H1 (cell line): ENCODE data around the gene SCGN. TPM values are rescaled to one million over a fixed set of nuclear protein-coding genes. Genes with fewer than 3 reads are reported as not detected.

ENCODE experiments used
- CTCF ChIA-PET: fragments of 300-600 bp; sonication (Branson Sonifier 250); formaldehyde crosslinking; loops from one replicate; lab custom pipeline; 2021; ENCODE audit not compliant: partially characterized antibody; lab: Charles Lee
- POLR2A ChIA-PET: fragments of 300-600 bp; sonication (Branson Sonifier 250); formaldehyde crosslinking; loops from one replicate; lab custom pipeline; 2021; ENCODE audit warnings: inconsistent platforms; ENCODE audit not compliant: partially characterized antibody; lab: Charles Lee
- DNase-seq, 2 experiments: peaks; one replicate each; pipeline versions ENCODE4 v3.0.0 to v3.0.0-alpha.2; 2010 to 2022; ENCODE audit warnings: low spot score in 2 of 2, low read depth in 1 of 2, mixed read lengths in 1 of 2
- FAIRE-seq: peaks from 2 replicates; lab custom pipeline; 2011; peaks lifted over from hg19 to GRCh38; lab: Jason Lieb, UNC
- H2AFZ ChIP-seq: 2 replicates; pipeline ENCODE4 v1.8.1; 2012; ENCODE audit warnings: low read length, inconsistent platforms
- H2AK5ac ChIP-seq: 2 replicates; pipeline ENCODE4 v1.6.1; 2013; ENCODE audit warnings: low read depth, low read length
- H2BK120ac ChIP-seq: replicated peaks from 2 replicates; pipeline ENCODE3; 2013; ENCODE audit warnings: low read depth, low read length, inconsistent platforms
- H2BK12ac ChIP-seq: 2 replicates; pipeline ENCODE4 v1.6.1; 2013; ENCODE audit warnings: low read depth, low read length
- H2BK15ac ChIP-seq: 2 replicates; pipeline ENCODE4 v1.6.1; 2013; ENCODE audit warnings: low read length
- H2BK20ac ChIP-seq: 2 replicates; pipeline ENCODE4 v1.6.1; 2013; ENCODE audit warnings: low read length
- H2BK5ac ChIP-seq: 2 replicates; pipeline ENCODE4 v1.6.1; 2013; ENCODE audit warnings: low read depth, low read length
- H3K14ac ChIP-seq: 2 replicates; pipeline ENCODE4 v1.6.1; 2013; ENCODE audit warnings: inconsistent platforms; ENCODE audit not compliant: insufficient read length
- H3K18ac ChIP-seq: 2 replicates; pipeline ENCODE4 v1.6.1; 2013; ENCODE audit warnings: low read length; ENCODE audit errors: extremely low read depth
- H3K23ac ChIP-seq: 2 replicates; pipeline ENCODE4 v1.6.1; 2013; ENCODE audit warnings: inconsistent platforms; ENCODE audit not compliant: insufficient read length
- H3K23me2 ChIP-seq: 2 replicates; pipeline ENCODE4 v1.6.1; 2013; ENCODE audit warnings: low read depth, low read length
- H3K27ac ChIP-seq: 2 replicates; pipeline ENCODE4 v1.6.1; 2011; ENCODE audit warnings: low read depth, low read length, inconsistent platforms
- H3K27me3 ChIP-seq, 4 experiments: replicated peaks in 1 of 4; 1 replicate in 1 of 4; 2 replicates in 3 of 4; pipeline versions ENCODE4 v1.6.1 to v1.8.1; 2011 to 2013; ENCODE audit warnings: low read length in 3 of 4, mild to moderate bottlenecking in 3 of 4, inconsistent platforms in 2 of 4, mixed read lengths in 2 of 4, moderate library complexity in 1 of 4; ENCODE audit not compliant: control insufficient read depth in 3 of 4, insufficient read depth in 3 of 4; ENCODE audit errors: extremely low read depth in 1 of 4
- H3K36me3 ChIP-seq, 4 experiments: 2 replicates each; pipeline versions ENCODE4 v1.6.1 to v1.8.1; 2011 to 2013; ENCODE audit warnings: mild to moderate bottlenecking in 4 of 4, low read length in 3 of 4, moderate library complexity in 2 of 4, control low read depth in 1 of 4, inconsistent platforms in 1 of 4; ENCODE audit not compliant: insufficient read depth in 4 of 4, control insufficient read depth in 2 of 4
- H3K4ac ChIP-seq: replicated peaks from 2 replicates; pipeline ENCODE3; 2013; ENCODE audit warnings: low read length, low read depth, mixed read lengths, inconsistent platforms; ENCODE audit not compliant: insufficient read length
- H3K4me1 ChIP-seq, 4 experiments: replicated peaks in 1 of 4; 1 replicate in 1 of 4; 2 replicates in 3 of 4; pipeline versions ENCODE4 v1.6.1 to v1.8.1; 2011 to 2013; ENCODE audit warnings: low read length in 3 of 4, inconsistent platforms in 2 of 4, mixed read lengths in 1 of 4; ENCODE audit not compliant: insufficient read depth in 4 of 4, control insufficient read depth in 3 of 4
- H3K4me2 ChIP-seq, 2 experiments: 2 replicates each; pipeline versions ENCODE4 v1.6.1 to v1.8.1; 2011 to 2013; ENCODE audit warnings: low read depth in 2 of 2, low read length in 2 of 2, control low read depth in 1 of 2, inconsistent platforms in 1 of 2, mild to moderate bottlenecking in 1 of 2; ENCODE audit not compliant: insufficient read depth in 1 of 2
- H3K4me3 ChIP-seq, 4 experiments: fragments of 200-600, 300-600 bp in 1 of 4; sonication (generic), shearing (Covaris generic), sonication (Bioruptor Twin) in 1 of 4; 2 replicates each; pipeline versions ENCODE4 v1.5.1 to v1.8.1; 2011 to 2016; ENCODE audit warnings: low read length in 4 of 4, low read depth in 3 of 4, control low read depth in 2 of 4, inconsistent platforms in 2 of 4, mild to moderate bottlenecking in 2 of 4, mixed read lengths in 1 of 4, moderate library complexity in 1 of 4; ENCODE audit not compliant: insufficient read depth in 2 of 4; ENCODE audit errors: extremely low read depth in 1 of 4
- H3K56ac ChIP-seq: replicated peaks from 2 replicates; pipeline ENCODE3; 2013; ENCODE audit warnings: low read depth, mild to moderate bottlenecking, mixed read lengths, low read length, inconsistent platforms; ENCODE audit not compliant: insufficient read length
- H3K79me1 ChIP-seq: 2 replicates; pipeline ENCODE4 v1.6.1; 2013; ENCODE audit warnings: low read depth, low read length, control low read depth
- H3K79me2 ChIP-seq, 2 experiments: 2 replicates each; pipeline versions ENCODE4 v1.6.1 to v1.8.1; 2012 to 2013; ENCODE audit warnings: low read length in 2 of 2, mild to moderate bottlenecking in 2 of 2, inconsistent platforms in 1 of 2; ENCODE audit not compliant: insufficient read depth in 2 of 2, control insufficient read depth in 1 of 2
- H3K9ac ChIP-seq, 4 experiments: replicated peaks in 1 of 4; 1 replicate in 1 of 4; 2 replicates in 3 of 4; pipeline versions ENCODE4 v1.6.1 to v1.8.1; 2011 to 2013; ENCODE audit warnings: low read depth in 3 of 4, low read length in 3 of 4, control low read depth in 2 of 4, mild to moderate bottlenecking in 2 of 4, moderate library complexity in 2 of 4, inconsistent platforms in 1 of 4; ENCODE audit errors: extremely low read depth in 1 of 4
- H3K9me3 ChIP-seq, 2 experiments: 2 replicates each; pipeline versions ENCODE4 v1.6.1 to v1.8.1; 2012 to 2013; ENCODE audit warnings: mild to moderate bottlenecking in 2 of 2, moderate library complexity in 2 of 2, control low read depth in 1 of 2, inconsistent platforms in 1 of 2, low read depth in 1 of 2, low read length in 1 of 2, mixed read lengths in 1 of 2; ENCODE audit not compliant: insufficient read depth in 2 of 2
- H4K20me1 ChIP-seq, 2 experiments: replicated peaks in 1 of 2; 2 replicates each; pipeline versions ENCODE3 to v1.8.1; 2011 to 2013; ENCODE audit warnings: inconsistent platforms in 2 of 2, low read length in 2 of 2, mild to moderate bottlenecking in 1 of 2; ENCODE audit not compliant: insufficient read depth in 2 of 2, control insufficient read depth in 1 of 2
- H4K5ac ChIP-seq: 2 replicates; pipeline ENCODE4 v1.6.1; 2013; ENCODE audit warnings: low read length, low read depth, mixed read lengths, inconsistent platforms; ENCODE audit not compliant: insufficient read length
- H4K8ac ChIP-seq: 2 replicates; pipeline ENCODE4 v1.8.0; 2013; ENCODE audit warnings: mild to moderate bottlenecking, moderate library complexity, low read length, inconsistent platforms; ENCODE audit not compliant: insufficient read depth; ENCODE audit errors: extremely low read depth
- H4K91ac ChIP-seq: replicated peaks from 2 replicates; pipeline ENCODE3; 2013; ENCODE audit warnings: low read length, mixed read lengths, inconsistent platforms; ENCODE audit not compliant: insufficient read length
- BACH1 ChIP-seq: IDR thresholded peaks from 2 replicates; pipeline ENCODE4 v1.6.1; 2012; ENCODE audit warnings: low read length, improper control_type of control experiment
- CBX5 ChIP-seq: fragments of 300-800, 300-1000 bp; sonication (generic); IDR thresholded peaks from 2 replicates; pipeline ENCODE4 v1.7.1; 2016; ENCODE audit warnings: antibody characterized with exemption, low read length, low read depth
- MAFK ChIP-seq: IDR thresholded peaks from 2 replicates; pipeline ENCODE4 v1.6.1; 2012; ENCODE audit warnings: low read depth, mild to moderate bottlenecking, improper control_type of control experiment, low read length
- PHF8 ChIP-seq: fragments of 200-600 bp; sonication (generic); conservative IDR thresholded peaks from 2 replicates; pipeline ENCODE4 v1.7.1; 2012; ENCODE audit warnings: low read depth, mild to moderate bottlenecking, inconsistent platforms, low read length, moderate library complexity
- RXRA ChIP-seq: IDR thresholded peaks from 2 replicates; pipeline ENCODE4 v1.6.1; 2011; ENCODE audit warnings: low read depth, mild to moderate bottlenecking, low read length, moderate library complexity; ENCODE audit not compliant: insufficient read depth
- SP4 ChIP-seq: IDR thresholded peaks from 2 replicates; pipeline ENCODE4 v1.6.1; 2012; ENCODE audit warnings: low read length, inconsistent platforms
- SUZ12 ChIP-seq: fragments of 200-600 bp; sonication (generic); IDR thresholded peaks from 2 replicates; pipeline ENCODE4 v1.6.1; 2012; ENCODE audit warnings: mild to moderate bottlenecking, inconsistent platforms, low read length, moderate library complexity, mixed read lengths
- TBP ChIP-seq: IDR thresholded peaks from 2 replicates; pipeline ENCODE4 v1.6.1; 2011; ENCODE audit warnings: low read depth, low read length, improper control_type of control experiment
- WGBS, 2 experiments: shearing (Covaris generic) in 1 of 2; methylation state at CpG; one replicate each; pipeline versions ENCODE4 v1.1.6 to v1.1.7; 2013 to 2015; ENCODE audit warnings: low lambda C conversion rate in 2 of 2, mixed read lengths in 2 of 2, inconsistent platforms in 1 of 2, low coverage in 1 of 2, missing lambda C conversion rate in 1 of 2; ENCODE audit not compliant: insufficient replicate concordance in 2 of 2, insufficient coverage in 1 of 2, insufficient read length in 1 of 2; ENCODE audit errors: extremely low coverage in 1 of 2, missing lambda C conversion rate in 1 of 2; 5-methylcytosine and 5-hydroxymethylcytosine counted together
- polyA plus RNA-seq, 7 experiments: library from polyadenylated mRNA; depleted of rRNA in 3 of 7; stranded (reverse) in 5 of 7; unstranded in 2 of 7; fragments of >200 nt in 5 of 7; fragments of 200-250 nt in 2 of 7; gene quantifications; 1 replicate in 5 of 7; 2 replicates in 1 of 7; 4 replicates in 1 of 7; pipeline versions ENCODE4 v1.2.1 to v1.2.3, GENCODE V29; 2011 to 2013; ENCODE audit warnings: missing spikeins in 2 of 7, mixed read lengths in 2 of 7
- total RNA-seq: library from RNA; stranded (reverse); fragmentation: NEBNext Ultra II Directional; extraction: Animal tissue kit (Norgen Biotek cat#: 25700); gene quantifications from 2 replicates; pipeline ENCODE4 v1.2.1, GENCODE V29; 2021

Gene SCGN
- total and polyA plus RNA-seq, 2 of the 8 experiments (the other 6 are each of a cell fraction or from before 2014, with no cell fraction given), result not detected

- ChIA-PET CTCF (no interaction called here), POLR2A (no interaction called here)
- H2AK5ac ChIP-seq, result no peak overlapping the region
These were observed 38.6 kb upstream of the SCGN start for GRCh38 chr6:25613415-25613814.

More at GRCh38 chr6:25613415-25613814, 38.6 kb upstream of the SCGN start:
- no peak overlapping the region for H2BK5ac ChIP-seq
- FAIRE-seq, result no peak
- H3K23ac ChIP-seq, result no peak overlapping the region
- no peaks in the 10 kb centered on the region for H3K79me1 ChIP-seq
- no peak overlapping the region for H2BK20ac ChIP-seq
- no peak overlapping the region for H3K9ac ChIP-seq
- H3K79me2 ChIP-seq, result no peaks in the 10 kb centered on the region
- no peak overlapping the region for H2BK120ac ChIP-seq
- H2AFZ ChIP-seq, result no peak overlapping the region
- no peak overlapping the region for H4K5ac ChIP-seq
- peaks cover 0 to 1% (median 0%) of the 10 kb centered on the region in 4 experiments; a peak in 1 of 7 replicates for H3K27me3 ChIP-seq
- TF ChIP-seq BACH1 (no peak), RXRA (no peak), SP4 (no peak), CBX5 (no peak), TBP (no peak), SUZ12 (no peak), MAFK (peak; percentile 56; the same call in 1 of the 2 replicates), PHF8 (no peak)
- H3K4me2 ChIP-seq, result no peak overlapping the region
- no peaks in the 10 kb centered on the region for H3K9me3 ChIP-seq
- H3K4me1 ChIP-seq, result no peaks in the 10 kb centered on the region
- H4K20me1 ChIP-seq, result no peaks in the 10 kb centered on the region
- DNase-seq, result no peak
- no peak overlapping the region for H4K91ac ChIP-seq
- H3K56ac ChIP-seq, result no peak overlapping the region
- H3K23me2 ChIP-seq, result no peaks in the 10 kb centered on the region
- no peak overlapping the region for H3K14ac ChIP-seq
- H3K18ac ChIP-seq, result no peak overlapping the region
- H3K36me3 ChIP-seq, result peaks cover 0 to 7% (median 3%) of the 10 kb centered on the region in 4 experiments; a peak in 3 of 8 replicates
- WGBS, 2 experiments, result 96% methylated on average over 1 of the region's 1 CpG; no CpG with 5 or more reads in 1 of the 2 experiments
- no peak overlapping the region for H3K27ac ChIP-seq
- H2BK12ac ChIP-seq, result no peak overlapping the region
- H3K4ac ChIP-seq, result no peak overlapping the region
- H4K8ac ChIP-seq, result no peak overlapping the region
- H2BK15ac ChIP-seq, result no peak overlapping the region
- H3K4me3 ChIP-seq, result no peak overlapping the region
